HEK293 (cell line): ENCODE data around the gene SPIRE1.

Experiments
- GFI1B ChIP-seq: fragments of 450-650 bp; formaldehyde crosslinking; IDR thresholded peaks from 2 replicates; pipeline ENCODE4 v1.5.1; 2016; ENCODE audit warnings: missing biosample characterization, missing genetic modification characterization
- REPIN1 ChIP-seq: fragments of 450-650 bp; formaldehyde crosslinking; IDR thresholded peaks from 2 replicates; pipeline ENCODE4 v1.5.1; 2017; ENCODE audit warnings: missing biosample characterization, missing genetic modification characterization, low read depth
- SCRT2 ChIP-seq: fragments of 450-650 bp; formaldehyde crosslinking; IDR thresholded peaks from 2 replicates; pipeline ENCODE4 v1.5.1; 2016; ENCODE audit warnings: missing biosample characterization, missing genetic modification characterization
- SP7 ChIP-seq: fragments of 450-650 bp; formaldehyde crosslinking; IDR thresholded peaks from 2 replicates; pipeline ENCODE4 v1.5.1; 2016; ENCODE audit warnings: missing biosample characterization, missing genetic modification characterization
- YY1 ChIP-seq: fragments of 450-650 bp; formaldehyde crosslinking; IDR thresholded peaks from 2 replicates; pipeline ENCODE4 v1.5.1; 2018; ENCODE audit warnings: missing biosample characterization, missing genetic modification characterization
- ZBTB48 ChIP-seq: fragments of 450-650 bp; formaldehyde crosslinking; IDR thresholded peaks from 2 replicates; pipeline ENCODE4 v1.5.1; 2016; ENCODE audit warnings: missing biosample characterization, missing genetic modification characterization
- ZFP69B ChIP-seq: fragments of 450-650 bp; formaldehyde crosslinking; IDR thresholded peaks from 2 replicates; pipeline ENCODE4 v1.5.1; 2016; ENCODE audit warnings: missing biosample characterization, missing genetic modification characterization
- ZNF10 ChIP-seq: fragments of 450-650 bp; formaldehyde crosslinking; IDR thresholded peaks from 2 replicates; pipeline ENCODE4 v1.5.1; 2017; ENCODE audit warnings: missing biosample characterization, missing genetic modification characterization
- ZNF112 ChIP-seq: fragments of 450-650 bp; formaldehyde crosslinking; IDR thresholded peaks from 2 replicates; pipeline ENCODE4 v1.5.0; 2017; ENCODE audit warnings: missing biosample characterization, missing genetic modification characterization
- ZNF132 ChIP-seq: fragments of 450-650 bp; formaldehyde crosslinking; IDR thresholded peaks from 2 replicates; pipeline ENCODE4 v1.5.1; 2017; ENCODE audit warnings: missing biosample characterization, missing genetic modification characterization, borderline replicate concordance
- ZNF169 ChIP-seq: fragments of 450-650 bp; formaldehyde crosslinking; IDR thresholded peaks from 2 replicates; pipeline ENCODE4 v1.5.1; 2016; ENCODE audit warnings: missing biosample characterization, missing genetic modification characterization
- ZNF175 ChIP-seq: fragments of 450-650 bp; formaldehyde crosslinking; IDR thresholded peaks from 2 replicates; pipeline ENCODE4 v1.5.1; 2016; ENCODE audit warnings: missing biosample characterization, missing genetic modification characterization
- ZNF19 ChIP-seq: fragments of 450-650 bp; formaldehyde crosslinking; IDR thresholded peaks from 2 replicates; pipeline ENCODE4; 2016; ENCODE audit warnings: missing biosample characterization, missing genetic modification characterization, low read depth
- ZNF2 ChIP-seq: fragments of 450-650 bp; formaldehyde crosslinking; IDR thresholded peaks from 2 replicates; pipeline ENCODE4 v1.5.1; 2016; ENCODE audit warnings: missing biosample characterization, missing genetic modification characterization
- ZNF221 ChIP-seq: fragments of 450-650 bp; formaldehyde crosslinking; IDR thresholded peaks from 2 replicates; pipeline ENCODE4 v1.5.1; 2017; ENCODE audit warnings: missing biosample characterization, missing genetic modification characterization, borderline replicate concordance
- ZNF24 ChIP-seq: fragments of 450-650 bp; formaldehyde crosslinking; IDR thresholded peaks from 2 replicates; pipeline ENCODE4 v1.5.1; 2016; ENCODE audit warnings: missing biosample characterization, missing genetic modification characterization
- ZNF266 ChIP-seq: fragments of 450-650 bp; formaldehyde crosslinking; IDR thresholded peaks from 2 replicates; pipeline ENCODE4 v1.5.1; 2016; ENCODE audit warnings: missing biosample characterization, missing genetic modification characterization, low read depth
- ZNF335 ChIP-seq: fragments of 450-650 bp; formaldehyde crosslinking; conservative IDR thresholded peaks from 2 replicates; pipeline ENCODE4 v1.5.1; 2016; ENCODE audit warnings: missing biosample characterization, missing genetic modification characterization
- ZNF37A ChIP-seq: fragments of 450-650 bp; IDR thresholded peaks from 2 replicates; pipeline ENCODE4 v1.5.1; 2018; ENCODE audit warnings: missing biosample characterization, missing genetic modification characterization
- ZNF404 ChIP-seq: fragments of 450-650 bp; formaldehyde crosslinking; IDR thresholded peaks from 2 replicates; pipeline ENCODE4 v1.5.1; 2017; ENCODE audit warnings: missing biosample characterization, missing genetic modification characterization
- ZNF426 ChIP-seq: fragments of 450-650 bp; formaldehyde crosslinking; IDR thresholded peaks from 2 replicates; pipeline ENCODE4 v1.5.1; 2017; ENCODE audit warnings: missing biosample characterization, missing genetic modification characterization, mild to moderate bottlenecking, inconsistent platforms, moderate library complexity
- ZNF600 ChIP-seq: fragments of 450-650 bp; formaldehyde crosslinking; IDR thresholded peaks from 2 replicates; pipeline ENCODE4 v1.5.1; 2016; ENCODE audit warnings: missing biosample characterization, missing genetic modification characterization
- ZNF626 ChIP-seq: fragments of 450-650 bp; sonication (Bioruptor Pico); formaldehyde crosslinking; IDR thresholded peaks from 2 replicates; pipeline ENCODE4 v1.5.1; 2018; ENCODE audit warnings: missing biosample characterization, missing genetic modification characterization, inconsistent platforms
- ZNF658 ChIP-seq: fragments of 450-650 bp; formaldehyde crosslinking; IDR thresholded peaks from 2 replicates; pipeline ENCODE4; 2016; ENCODE audit warnings: missing biosample characterization, missing genetic modification characterization
- ZNF677 ChIP-seq: fragments of 450-650 bp; IDR thresholded peaks from 2 replicates; pipeline ENCODE4 v1.5.0; 2018; ENCODE audit warnings: missing biosample characterization, mild to moderate bottlenecking, missing genetic modification characterization, moderate library complexity
- ZNF777 ChIP-seq: fragments of 450-650 bp; formaldehyde crosslinking; IDR thresholded peaks from 2 replicates; pipeline ENCODE4 v1.5.1; 2017; ENCODE audit warnings: missing biosample characterization, missing genetic modification characterization, borderline replicate concordance
- ZNF785 ChIP-seq: fragments of 450-650 bp; formaldehyde crosslinking; IDR thresholded peaks from 2 replicates; pipeline ENCODE4 v1.5.1; 2016; ENCODE audit warnings: missing biosample characterization, missing genetic modification characterization
- ZNF791 ChIP-seq: fragments of 450-650 bp; formaldehyde crosslinking; IDR thresholded peaks from 2 replicates; pipeline ENCODE4 v1.5.1; 2016; ENCODE audit warnings: missing biosample characterization, missing genetic modification characterization
- TF ChIP-seq, protein P1 (sequence below): fragments of 450-650 bp; IDR thresholded peaks from 2 replicates; pipeline ENCODE4 v1.5.1; 2018; ENCODE audit warnings: missing biosample characterization, mild to moderate bottlenecking, missing genetic modification characterization
- TF ChIP-seq, protein P2 (sequence below): fragments of 450-650 bp; formaldehyde crosslinking; IDR thresholded peaks from 2 replicates; pipeline ENCODE4 v1.5.1; 2016; ENCODE audit warnings: missing biosample characterization, missing genetic modification characterization
- TF ChIP-seq, protein P3 (sequence below): fragments of 450-650 bp; formaldehyde crosslinking; IDR thresholded peaks from 2 replicates; pipeline ENCODE4 v1.5.1; 2016; ENCODE audit warnings: missing biosample characterization, missing genetic modification characterization, borderline replicate concordance
- TF ChIP-seq, protein P4 (sequence below): fragments of 450-650 bp; formaldehyde crosslinking; IDR thresholded peaks from 2 replicates; pipeline ENCODE4 v1.5.1; 2016; ENCODE audit warnings: missing biosample characterization, missing genetic modification characterization

SPIRE1 gene

DNA sequence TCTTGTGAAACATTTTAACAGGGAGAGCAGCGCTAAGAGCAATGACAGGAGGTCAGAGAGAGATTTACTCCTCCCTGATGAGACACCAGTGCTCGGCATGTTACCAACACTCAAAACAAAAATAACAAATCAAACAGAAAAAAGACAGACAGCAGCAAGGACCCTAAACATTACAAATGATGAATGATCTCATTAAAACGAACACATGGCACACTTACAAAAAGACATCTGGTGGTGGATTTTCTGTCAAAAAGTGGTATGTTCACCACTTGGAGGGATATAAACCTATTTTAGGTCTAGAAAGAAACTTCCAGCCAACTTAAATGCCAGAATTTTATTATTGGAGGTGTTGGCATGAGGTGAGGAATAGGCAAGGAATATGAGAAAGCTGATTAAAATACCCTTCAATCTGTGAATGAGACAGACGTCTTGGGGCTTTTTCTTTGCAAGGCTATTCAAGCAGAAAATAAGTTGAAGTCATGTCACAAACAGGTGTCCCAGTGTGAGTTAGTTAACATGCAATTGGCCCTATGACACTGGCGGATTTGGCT lies 137.4 kb downstream of the SPIRE1 start (continued):
- TF ChIP-seq ZNF677, result no peak
- 0 out of 2 replicates have a peak, but pooled peaks have one; percentile 41 for TF ChIP-seq ZNF2 (tag by site-specific recombination)
- TF ChIP-seq, protein P1, sequence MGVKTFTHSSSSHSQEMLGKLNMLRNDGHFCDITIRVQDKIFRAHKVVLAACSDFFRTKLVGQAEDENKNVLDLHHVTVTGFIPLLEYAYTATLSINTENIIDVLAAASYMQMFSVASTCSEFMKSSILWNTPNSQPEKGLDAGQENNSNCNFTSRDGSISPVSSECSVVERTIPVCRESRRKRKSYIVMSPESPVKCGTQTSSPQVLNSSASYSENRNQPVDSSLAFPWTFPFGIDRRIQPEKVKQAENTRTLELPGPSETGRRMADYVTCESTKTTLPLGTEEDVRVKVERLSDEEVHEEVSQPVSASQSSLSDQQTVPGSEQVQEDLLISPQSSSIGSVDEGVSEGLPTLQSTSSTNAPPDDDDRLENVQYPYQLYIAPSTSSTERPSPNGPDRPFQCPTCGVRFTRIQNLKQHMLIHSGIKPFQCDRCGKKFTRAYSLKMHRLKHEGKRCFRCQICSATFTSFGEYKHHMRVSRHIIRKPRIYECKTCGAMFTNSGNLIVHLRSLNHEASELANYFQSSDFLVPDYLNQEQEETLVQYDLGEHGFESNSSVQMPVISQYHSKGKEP, result no peak
- peak; percentile 97 for TF ChIP-seq SP7 (tag by site-specific recombination)
- TF ChIP-seq ZNF791, result no peak
- no peak for TF ChIP-seq ZNF19 (tag by site-specific recombination)
- no peak for TF ChIP-seq ZNF626 (tag by site-specific recombination)
- TF ChIP-seq GFI1B (tag by site-specific recombination), result peak; percentile 96
- TF ChIP-seq ZNF221 (tag by site-specific recombination), result no peak
- no peak for TF ChIP-seq ZNF404
- no peak for TF ChIP-seq ZNF658 (tag by site-specific recombination)
- TF ChIP-seq ZNF266, result no peak
- peak; percentile 89 for TF ChIP-seq ZNF335 (tag by site-specific recombination)
- TF ChIP-seq, protein P2, sequence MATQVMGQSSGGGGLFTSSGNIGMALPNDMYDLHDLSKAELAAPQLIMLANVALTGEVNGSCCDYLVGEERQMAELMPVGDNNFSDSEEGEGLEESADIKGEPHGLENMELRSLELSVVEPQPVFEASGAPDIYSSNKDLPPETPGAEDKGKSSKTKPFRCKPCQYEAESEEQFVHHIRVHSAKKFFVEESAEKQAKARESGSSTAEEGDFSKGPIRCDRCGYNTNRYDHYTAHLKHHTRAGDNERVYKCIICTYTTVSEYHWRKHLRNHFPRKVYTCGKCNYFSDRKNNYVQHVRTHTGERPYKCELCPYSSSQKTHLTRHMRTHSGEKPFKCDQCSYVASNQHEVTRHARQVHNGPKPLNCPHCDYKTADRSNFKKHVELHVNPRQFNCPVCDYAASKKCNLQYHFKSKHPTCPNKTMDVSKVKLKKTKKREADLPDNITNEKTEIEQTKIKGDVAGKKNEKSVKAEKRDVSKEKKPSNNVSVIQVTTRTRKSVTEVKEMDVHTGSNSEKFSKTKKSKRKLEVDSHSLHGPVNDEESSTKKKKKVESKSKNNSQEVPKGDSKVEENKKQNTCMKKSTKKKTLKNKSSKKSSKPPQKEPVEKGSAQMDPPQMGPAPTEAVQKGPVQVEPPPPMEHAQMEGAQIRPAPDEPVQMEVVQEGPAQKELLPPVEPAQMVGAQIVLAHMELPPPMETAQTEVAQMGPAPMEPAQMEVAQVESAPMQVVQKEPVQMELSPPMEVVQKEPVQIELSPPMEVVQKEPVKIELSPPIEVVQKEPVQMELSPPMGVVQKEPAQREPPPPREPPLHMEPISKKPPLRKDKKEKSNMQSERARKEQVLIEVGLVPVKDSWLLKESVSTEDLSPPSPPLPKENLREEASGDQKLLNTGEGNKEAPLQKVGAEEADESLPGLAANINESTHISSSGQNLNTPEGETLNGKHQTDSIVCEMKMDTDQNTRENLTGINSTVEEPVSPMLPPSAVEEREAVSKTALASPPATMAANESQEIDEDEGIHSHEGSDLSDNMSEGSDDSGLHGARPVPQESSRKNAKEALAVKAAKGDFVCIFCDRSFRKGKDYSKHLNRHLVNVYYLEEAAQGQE (tag by site-specific recombination), result no peak
- no peak for TF ChIP-seq ZNF10 (tag by site-specific recombination)
- TF ChIP-seq ZNF785 (tag by site-specific recombination), result no peak
- no peak for TF ChIP-seq ZBTB48
- no peak for TF ChIP-seq YY1
- no peak for TF ChIP-seq ZNF132 (tag by site-specific recombination)
- no peak for TF ChIP-seq REPIN1
- TF ChIP-seq SCRT2 (tag by site-specific recombination), result peak; percentile 87
- no peak for TF ChIP-seq ZNF112 (tag by site-specific recombination)
- peak; percentile 55; the same call in 1 of the 2 replicates for TF ChIP-seq ZNF600 (tag by site-specific recombination)
- TF ChIP-seq, protein P3, sequence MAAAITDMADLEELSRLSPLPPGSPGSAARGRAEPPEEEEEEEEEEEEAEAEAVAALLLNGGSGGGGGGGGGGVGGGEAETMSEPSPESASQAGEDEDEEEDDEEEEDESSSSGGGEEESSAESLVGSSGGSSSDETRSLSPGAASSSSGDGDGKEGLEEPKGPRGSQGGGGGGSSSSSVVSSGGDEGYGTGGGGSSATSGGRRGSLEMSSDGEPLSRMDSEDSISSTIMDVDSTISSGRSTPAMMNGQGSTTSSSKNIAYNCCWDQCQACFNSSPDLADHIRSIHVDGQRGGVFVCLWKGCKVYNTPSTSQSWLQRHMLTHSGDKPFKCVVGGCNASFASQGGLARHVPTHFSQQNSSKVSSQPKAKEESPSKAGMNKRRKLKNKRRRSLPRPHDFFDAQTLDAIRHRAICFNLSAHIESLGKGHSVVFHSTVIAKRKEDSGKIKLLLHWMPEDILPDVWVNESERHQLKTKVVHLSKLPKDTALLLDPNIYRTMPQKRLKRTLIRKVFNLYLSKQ (tag by site-specific recombination), result no peak
- no peak for TF ChIP-seq ZNF37A (tag by site-specific recombination)
- TF ChIP-seq, protein P4, sequence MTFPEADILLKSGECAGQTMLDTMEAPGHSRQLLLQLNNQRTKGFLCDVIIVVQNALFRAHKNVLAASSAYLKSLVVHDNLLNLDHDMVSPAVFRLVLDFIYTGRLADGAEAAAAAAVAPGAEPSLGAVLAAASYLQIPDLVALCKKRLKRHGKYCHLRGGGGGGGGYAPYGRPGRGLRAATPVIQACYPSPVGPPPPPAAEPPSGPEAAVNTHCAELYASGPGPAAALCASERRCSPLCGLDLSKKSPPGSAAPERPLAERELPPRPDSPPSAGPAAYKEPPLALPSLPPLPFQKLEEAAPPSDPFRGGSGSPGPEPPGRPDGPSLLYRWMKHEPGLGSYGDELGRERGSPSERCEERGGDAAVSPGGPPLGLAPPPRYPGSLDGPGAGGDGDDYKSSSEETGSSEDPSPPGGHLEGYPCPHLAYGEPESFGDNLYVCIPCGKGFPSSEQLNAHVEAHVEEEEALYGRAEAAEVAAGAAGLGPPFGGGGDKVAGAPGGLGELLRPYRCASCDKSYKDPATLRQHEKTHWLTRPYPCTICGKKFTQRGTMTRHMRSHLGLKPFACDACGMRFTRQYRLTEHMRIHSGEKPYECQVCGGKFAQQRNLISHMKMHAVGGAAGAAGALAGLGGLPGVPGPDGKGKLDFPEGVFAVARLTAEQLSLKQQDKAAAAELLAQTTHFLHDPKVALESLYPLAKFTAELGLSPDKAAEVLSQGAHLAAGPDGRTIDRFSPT (tag by site-specific recombination), result no peak
- no peak for TF ChIP-seq ZNF426 (tag by site-specific recombination)
- TF ChIP-seq ZNF777, result no peak
- TF ChIP-seq ZFP69B (tag by site-specific recombination), result no peak
- no peak for TF ChIP-seq ZNF175 (tag by site-specific recombination)
- TF ChIP-seq ZNF24 (tag by site-specific recombination), result no peak
- TF ChIP-seq ZNF169 (tag by site-specific recombination), result no peak
